ENCODE results near the gene DNM1.
"Not testable (repeated sequence)": the region's sequence is repeated elsewhere in the genome, so short reads cannot be mapped to it uniquely, and the experiment has no call there.

Gene DNM1

GRCh38 chr9:128178806-128179431 is 24.3 kb upstream of the DNM1 start:
- TF ChIP-seq CTCF (IDR thresholded peaks at IDR 0.05; ENCODE audit: extremely low read depth, missing control alignments) = no peak
- no peak for DNase-seq (ENCODE audit: low spot score)

- TF ChIP-seq CTCF (IDR thresholded peaks at IDR 0.05; ENCODE audit: extremely low read depth, missing control alignments) = no peak
- DNase-seq (ENCODE audit: low spot score) = no peak
These were observed 23.2 kb upstream of the DNM1 start for GRCh38 chr9:128180001-128180400.

- no peak for TF ChIP-seq CTCF (IDR thresholded peaks at IDR 0.05; ENCODE audit: extremely low read depth, missing control alignments)
- DNase-seq (ENCODE audit: low spot score) = no peak
These were observed 22.7 kb upstream of the DNM1 start for GRCh38 chr9:128180447-128180846.

GRCh38 chr9:128181480-128181879 is 21.7 kb upstream of the DNM1 start:
- DNase-seq (ENCODE audit: low spot score) = not testable (repeated sequence)

- DNase-seq (ENCODE audit: low spot score) = no peak
- no peak for TF ChIP-seq CTCF (IDR thresholded peaks at IDR 0.05; ENCODE audit: extremely low read depth, missing control alignments)
These were observed 20.1 kb upstream of the DNM1 start for GRCh38 chr9:128182893-128183588.

- no peak for TF ChIP-seq CTCF (IDR thresholded peaks at IDR 0.05; ENCODE audit: extremely low read depth, missing control alignments)
- DNase-seq (ENCODE audit: low spot score) = no peak
These were observed 16.9 kb upstream of the DNM1 start for GRCh38 chr9:128185979-128186965.

GRCh38 chr9:128187361-128187760 is 15.8 kb upstream of the DNM1 start:
- no peak for DNase-seq (ENCODE audit: low spot score)
- TF ChIP-seq CTCF (IDR thresholded peaks at IDR 0.05; ENCODE audit: extremely low read depth, missing control alignments) = no peak

Measured in GM20000 (cell line).